ENCODE measurements around the gene NDUFV1.
A peak's percentile ranks its signal among the peaks of the same experiment; 100 is the strongest.

NDUFV1 gene

DNA sequence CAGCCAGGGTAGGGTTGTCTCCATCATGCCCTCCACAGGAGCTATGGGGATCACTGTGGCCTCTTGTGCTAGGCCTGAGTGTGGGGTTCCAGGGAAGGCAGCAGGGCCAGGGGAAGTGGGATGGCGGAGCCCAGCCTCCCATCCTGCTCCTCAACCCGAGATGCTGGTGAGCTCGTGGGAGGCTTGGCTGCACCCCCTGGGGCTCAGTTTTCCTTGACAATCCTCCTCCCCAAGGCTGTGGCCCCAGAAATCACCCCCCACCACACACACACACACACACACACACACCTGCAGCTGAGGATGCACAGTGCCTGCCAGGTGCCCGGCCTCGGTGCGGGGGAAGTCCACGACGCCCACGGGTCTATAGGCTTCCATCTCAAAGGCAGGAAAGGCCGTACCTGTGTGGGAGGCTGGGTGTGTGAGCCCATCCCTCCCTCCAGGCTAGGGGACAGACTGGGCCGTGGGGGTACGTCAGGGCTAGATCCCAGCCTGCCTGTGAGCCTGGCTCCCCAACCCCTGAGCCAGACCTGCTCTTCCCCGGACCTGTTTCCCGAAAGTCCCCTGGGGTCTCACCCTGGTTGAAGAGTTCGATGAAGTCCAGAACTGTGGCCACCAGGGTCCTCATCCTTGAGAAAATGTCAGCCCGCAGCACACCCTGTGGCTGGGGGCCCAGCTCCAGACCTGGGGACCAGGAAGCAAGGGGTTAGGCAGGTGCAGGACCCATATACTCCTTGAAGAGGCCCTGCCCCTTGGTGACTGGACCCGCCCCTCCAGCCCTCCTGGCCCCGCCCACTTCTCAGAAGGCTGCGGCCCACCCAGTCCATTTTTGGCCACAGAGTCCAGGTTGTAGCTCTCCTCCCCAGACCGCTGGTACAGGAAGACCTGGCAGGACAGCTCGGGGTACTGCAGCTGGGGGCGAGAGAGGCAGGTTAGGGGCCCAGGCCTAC is 38.0 kb downstream of the NDUFV1 start:
- Histone ChIP-seq H3K9me3 (replicated peaks; ENCODE audit: insufficient read depth, low read length) (no peaks in the 10 kb centered on the region), H4K20me1 (ENCODE audit: insufficient read depth, low read length) (no peaks in the 10 kb centered on the region), H3K9ac (ENCODE audit: low read length) (no peak overlapping the region), H3F3A (ENCODE audit: insufficient read depth, low read length) (peaks cover 15% of the 10 kb centered on the region), H3K79me2 (ENCODE audit: low read length) (no peaks in the 10 kb centered on the region), H3K4me2 (ENCODE audit: low read depth, low read length) (no peak overlapping the region), H2AFZ (ENCODE audit: low read length) (no peak overlapping the region), H3K36me3 (replicated peaks; ENCODE audit: insufficient read depth, low read length) (no peaks in the 10 kb centered on the region), H3K4me1 (ENCODE audit: low read length) (peaks cover 38% of the 10 kb centered on the region), H3K4me3 (ENCODE audit: low read length) (no peak overlapping the region), H3K27ac (ENCODE audit: low read length) (no peak overlapping the region), H3K27me3 (replicated peaks; ENCODE audit: insufficient read depth, low read length) (peaks cover 12% of the 10 kb centered on the region), H3K9me2 (replicated peaks; ENCODE audit: insufficient read depth, low read length) (no peaks in the 10 kb centered on the region)
- TF ChIP-seq, protein P1, sequence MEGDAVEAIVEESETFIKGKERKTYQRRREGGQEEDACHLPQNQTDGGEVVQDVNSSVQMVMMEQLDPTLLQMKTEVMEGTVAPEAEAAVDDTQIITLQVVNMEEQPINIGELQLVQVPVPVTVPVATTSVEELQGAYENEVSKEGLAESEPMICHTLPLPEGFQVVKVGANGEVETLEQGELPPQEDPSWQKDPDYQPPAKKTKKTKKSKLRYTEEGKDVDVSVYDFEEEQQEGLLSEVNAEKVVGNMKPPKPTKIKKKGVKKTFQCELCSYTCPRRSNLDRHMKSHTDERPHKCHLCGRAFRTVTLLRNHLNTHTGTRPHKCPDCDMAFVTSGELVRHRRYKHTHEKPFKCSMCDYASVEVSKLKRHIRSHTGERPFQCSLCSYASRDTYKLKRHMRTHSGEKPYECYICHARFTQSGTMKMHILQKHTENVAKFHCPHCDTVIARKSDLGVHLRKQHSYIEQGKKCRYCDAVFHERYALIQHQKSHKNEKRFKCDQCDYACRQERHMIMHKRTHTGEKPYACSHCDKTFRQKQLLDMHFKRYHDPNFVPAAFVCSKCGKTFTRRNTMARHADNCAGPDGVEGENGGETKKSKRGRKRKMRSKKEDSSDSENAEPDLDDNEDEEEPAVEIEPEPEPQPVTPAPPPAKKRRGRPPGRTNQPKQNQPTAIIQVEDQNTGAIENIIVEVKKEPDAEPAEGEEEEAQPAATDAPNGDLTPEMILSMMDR (IDR thresholded peaks at IDR 0.05; ENCODE audit: low read length): no peak
- TF ChIP-seq EZH2phosphoT487 (IDR thresholded peaks at IDR 0.05; ENCODE audit: low read length) (no peak), EZH2 (optimal IDR thresholded peaks at IDR 0.05; ENCODE audit: low read depth, low read length) (no peak)
- no peak for DNase-seq

DNA sequence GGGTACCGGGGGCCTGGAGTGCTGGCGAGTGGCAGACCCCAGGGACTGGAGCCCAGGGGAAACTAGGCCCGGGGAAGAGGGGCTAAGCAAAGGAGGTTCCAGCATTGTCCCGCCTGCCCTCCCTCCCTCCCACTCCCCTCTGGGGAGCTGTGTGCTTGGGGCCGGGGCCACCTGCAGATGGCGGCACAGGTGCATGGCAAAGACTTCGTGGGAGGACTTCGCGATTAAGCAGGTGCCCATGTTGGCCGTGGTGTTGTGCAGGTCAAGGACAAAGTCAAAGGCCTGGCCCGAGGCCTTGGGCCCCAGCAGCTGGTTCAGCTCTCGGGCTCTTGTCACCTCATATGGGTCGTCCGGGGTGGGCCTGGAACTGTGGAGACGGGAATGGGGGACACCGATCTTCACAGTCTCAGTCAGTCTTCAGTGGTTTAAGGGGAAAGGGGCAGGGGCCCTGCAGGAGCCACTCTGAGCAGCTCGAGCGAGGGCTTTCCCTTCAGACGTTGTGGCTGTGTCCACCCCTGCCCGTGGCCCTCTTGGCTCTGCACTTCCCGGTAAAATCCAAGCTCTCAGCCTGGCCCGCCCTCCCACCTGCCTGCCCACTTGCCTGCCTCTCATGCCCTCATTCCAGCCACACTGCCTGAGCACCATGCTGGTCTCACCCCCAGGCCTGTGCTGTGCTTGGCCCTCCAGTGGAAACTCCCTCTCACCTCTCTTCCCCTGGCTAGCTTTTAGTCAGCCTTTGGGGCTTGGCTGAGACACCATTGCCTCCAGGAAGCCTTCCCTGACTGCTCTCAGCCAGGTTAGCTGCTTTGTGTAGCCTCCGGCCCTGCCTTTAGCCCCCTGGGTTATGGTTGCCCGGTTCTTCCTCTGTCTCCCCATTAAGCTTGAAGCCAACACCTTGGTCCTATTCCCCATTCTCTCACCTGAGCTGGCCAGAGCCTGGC is 39.1 kb downstream of the NDUFV1 start:
- no peak for DNase-seq
- Histone ChIP-seq H3K4me2 (ENCODE audit: low read depth, low read length) (peak overlapping the region; percentile 38; the same call in 1 of the 2 replicates), H3K36me3 (replicated peaks; ENCODE audit: insufficient read depth, low read length) (no peaks in the 10 kb centered on the region), H3K4me1 (ENCODE audit: low read length) (peaks cover 36% of the 10 kb centered on the region), H3K9me2 (replicated peaks; ENCODE audit: insufficient read depth, low read length) (no peaks in the 10 kb centered on the region), H2AFZ (ENCODE audit: low read length) (peak overlapping the region; percentile 59), H3K9me3 (replicated peaks; ENCODE audit: insufficient read depth, low read length) (no peaks in the 10 kb centered on the region), H3K79me2 (ENCODE audit: low read length) (no peaks in the 10 kb centered on the region), H4K20me1 (ENCODE audit: insufficient read depth, low read length) (no peaks in the 10 kb centered on the region), H3K27ac (ENCODE audit: low read length) (peak overlapping the region; percentile 1; the same call in 1 of the 2 replicates), H3F3A (ENCODE audit: insufficient read depth, low read length) (peaks cover 21% of the 10 kb centered on the region), H3K4me3 (ENCODE audit: low read length) (no peak overlapping the region), H3K9ac (ENCODE audit: low read length) (no peak overlapping the region), H3K27me3 (replicated peaks; ENCODE audit: insufficient read depth, low read length) (peaks cover 5% of the 10 kb centered on the region; the same call in 1 of the 2 replicates)
- TF ChIP-seq, protein P1 (IDR thresholded peaks at IDR 0.05; ENCODE audit: low read length): no peak
- no peak for TF ChIP-seq EZH2phosphoT487 (IDR thresholded peaks at IDR 0.05; ENCODE audit: low read length)
- no peak for TF ChIP-seq EZH2 (optimal IDR thresholded peaks at IDR 0.05; ENCODE audit: low read depth, low read length)

DNA sequence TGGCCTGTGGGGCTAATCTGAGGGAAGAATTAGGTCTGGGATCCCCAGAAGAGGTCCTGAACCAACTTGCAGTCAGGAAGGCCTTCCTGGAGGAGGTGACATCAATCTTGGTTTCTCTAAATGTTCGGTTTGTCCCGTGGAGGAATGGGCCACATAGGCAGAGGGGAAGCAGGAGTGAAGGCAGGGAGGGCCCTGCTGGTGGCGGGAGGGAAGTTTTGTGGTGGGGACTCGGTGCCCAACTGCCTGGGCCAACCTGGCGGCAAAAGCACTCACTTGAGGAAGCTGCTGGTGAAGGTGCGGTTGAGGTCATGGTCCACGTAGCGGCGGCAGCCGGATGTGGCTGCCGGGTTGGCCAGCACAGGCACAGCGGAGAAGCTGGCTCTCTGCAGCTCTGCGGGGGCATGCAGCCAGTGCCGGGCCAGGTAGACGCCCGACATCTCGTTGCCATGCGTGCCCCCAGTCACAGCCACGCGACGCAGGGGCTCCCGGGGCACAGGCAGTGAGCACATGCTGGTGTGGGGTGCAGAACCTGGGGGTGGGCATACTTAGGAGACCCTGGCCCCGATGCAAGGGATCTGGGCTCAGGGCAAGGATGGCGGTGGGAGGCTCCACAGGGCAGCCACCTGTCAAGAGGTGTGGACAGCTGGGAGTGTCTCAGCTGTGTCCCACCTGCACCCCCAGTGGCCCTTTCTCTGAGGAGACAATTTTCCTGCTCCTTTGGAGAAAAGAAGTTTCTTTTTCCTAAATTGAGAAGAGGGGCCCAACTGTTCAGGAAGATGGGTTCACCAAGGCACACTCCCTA is 40.0 kb downstream of the NDUFV1 start:
- H3K4me2 ChIP-seq (ENCODE audit: low read depth, low read length): peak overlapping the region; percentile 38

More for the DNA sequence above, 40.0 kb downstream of the NDUFV1 start:
- no peaks in the 10 kb centered on the region for H3K9me3 ChIP-seq (replicated peaks; ENCODE audit: insufficient read depth, low read length)
- H3K9me2 ChIP-seq (replicated peaks; ENCODE audit: insufficient read depth, low read length): no peaks in the 10 kb centered on the region
- peaks cover 21% of the 10 kb centered on the region for H3F3A ChIP-seq (ENCODE audit: insufficient read depth, low read length)
- peak; percentile 84 for DNase-seq
- no peaks in the 10 kb centered on the region for H3K36me3 ChIP-seq (replicated peaks; ENCODE audit: insufficient read depth, low read length)
- TF ChIP-seq, protein P1 (IDR thresholded peaks at IDR 0.05; ENCODE audit: low read length): no peak; the same call in 1 of the 2 replicates
- TF ChIP-seq EZH2phosphoT487 (IDR thresholded peaks at IDR 0.05; ENCODE audit: low read length): no peak
- no peak for TF ChIP-seq EZH2 (optimal IDR thresholded peaks at IDR 0.05; ENCODE audit: low read depth, low read length)
- H4K20me1 ChIP-seq (ENCODE audit: insufficient read depth, low read length): no peaks in the 10 kb centered on the region
- H3K27me3 ChIP-seq (replicated peaks; ENCODE audit: insufficient read depth, low read length): no peaks in the 10 kb centered on the region
- no peak overlapping the region for H3K4me3 ChIP-seq (ENCODE audit: low read length)
- H2AFZ ChIP-seq (ENCODE audit: low read length): peak overlapping the region; percentile 59
- H3K9ac ChIP-seq (ENCODE audit: low read length): no peak overlapping the region
- peaks cover 36% of the 10 kb centered on the region for H3K4me1 ChIP-seq (ENCODE audit: low read length)
- H3K79me2 ChIP-seq (ENCODE audit: low read length): no peaks in the 10 kb centered on the region
- peak overlapping the region; percentile 1; the same call in 1 of the 2 replicates for H3K27ac ChIP-seq (ENCODE audit: low read length)

All from MM.1S (cell line).